ENCODE data around the gene CLIC1. TPM values are rescaled to one million over a fixed set of nuclear protein-coding genes. Genes with fewer than 3 reads are reported as not detected.

The CLIC1 gene
- total RNA-seq, 2 experiments from 2014 or later = 544 to 561 TPM

DNA sequence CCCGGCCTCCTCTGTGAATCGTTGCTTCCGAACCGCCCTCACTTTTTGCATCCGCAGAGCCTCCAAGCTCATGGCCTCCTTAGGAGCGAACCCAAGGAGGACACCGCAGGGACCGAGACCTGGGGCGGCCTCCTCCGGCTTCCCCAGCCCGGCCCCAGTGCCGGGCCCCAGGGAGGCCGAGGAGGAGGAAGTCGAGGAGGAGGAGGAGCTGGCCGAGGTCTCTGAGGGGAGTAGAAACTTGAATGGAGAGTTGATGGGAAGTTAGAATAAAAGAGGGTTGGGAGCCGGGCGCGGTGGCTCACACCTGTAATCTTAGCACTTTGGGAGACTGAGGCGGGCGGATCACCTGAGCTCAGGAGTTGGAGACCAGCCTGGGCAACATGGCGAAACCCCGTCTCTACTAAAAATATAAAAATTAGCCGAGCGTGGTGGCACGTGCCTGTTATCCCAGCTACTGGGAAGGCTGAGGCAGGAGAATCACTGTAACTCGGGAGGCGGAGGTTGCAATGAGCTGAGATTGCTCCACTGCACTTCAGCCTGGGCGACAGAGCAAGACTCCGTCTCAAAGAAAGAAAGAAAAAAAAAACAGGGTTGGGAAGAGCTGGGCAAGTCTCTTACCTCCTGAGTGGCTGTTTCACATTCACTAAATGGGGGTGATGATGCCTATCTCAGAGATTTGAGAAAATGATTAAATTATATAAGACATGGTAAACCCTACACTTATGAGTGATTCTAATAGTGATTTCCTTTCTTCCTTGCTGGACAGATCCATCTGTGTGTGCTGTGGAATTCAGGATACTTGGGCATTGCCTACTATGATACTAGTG lies 4.3 kb upstream of the CLIC1 start:
- CTCF ChIA-PET = interaction anchor here (1.0 to 5.8 kb wide), 13 partner anchors 9 to 92 kb away, joined by 3 to 60 read pairs (median 9); partner anchors contain the start of genes DDAH2, GPANK1, HSPA1A and HSPA1L
- Mint-ChIP-seq H3K9me3 (ENCODE audit: low read depth) (no peaks in the 10 kb centered on the region), H3K4me3 (peak overlapping the region; percentile 91), H3K27ac (peak overlapping the region; percentile 96), H3K27me3 (no peaks in the 10 kb centered on the region), H3K4me1 (peaks cover 45% of the 10 kb centered on the region), H3K36me3 (peaks cover 40% of the 10 kb centered on the region)
- DNase-seq (no peak), ATAC-seq (no peak)

DNA sequence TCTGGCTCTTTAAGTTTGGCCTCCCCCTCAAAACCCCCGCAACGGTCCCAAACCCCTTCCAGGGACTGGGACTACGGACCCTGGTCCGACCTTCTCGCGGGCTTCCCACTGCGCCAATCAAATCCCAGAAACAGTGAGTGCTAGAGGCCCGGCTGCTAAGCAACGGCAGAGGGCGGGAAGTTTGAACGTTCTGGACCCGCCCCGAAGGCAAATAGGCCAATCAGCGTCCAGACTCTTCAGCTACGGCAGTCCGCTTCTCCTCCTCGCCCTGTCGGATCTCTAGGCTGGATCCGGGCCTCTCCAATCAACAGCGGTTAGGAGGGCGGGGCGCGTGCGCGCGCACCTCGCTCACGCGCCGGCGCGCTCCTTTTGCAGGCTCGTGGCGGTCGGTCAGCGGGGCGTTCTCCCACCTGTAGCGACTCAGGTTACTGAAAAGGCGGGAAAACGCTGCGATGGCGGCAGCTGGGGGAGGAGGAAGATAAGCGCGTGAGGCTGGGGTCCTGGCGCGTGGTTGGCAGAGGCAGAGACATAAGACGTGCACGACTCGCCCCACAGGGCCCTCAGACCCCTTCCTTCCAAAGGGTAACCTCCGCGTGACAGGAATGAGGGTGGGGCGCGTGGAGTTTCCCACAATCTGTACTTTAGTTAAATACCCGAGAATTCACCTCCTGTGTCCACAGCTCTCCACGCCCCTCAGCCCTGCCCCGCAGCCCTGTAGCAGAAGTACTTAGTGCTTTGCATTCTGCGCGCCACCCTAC lies 3.5 kb upstream of the CLIC1 start, which contains the start of gene MSH5:
TSS of gene MSH5 (plus strand) at position 367 of the 758 bp plus-strand sequence. CDS start 462 bp downstream, outside the sequence.
- Mint-ChIP-seq H3K36me3 (peaks cover 40% of the 10 kb centered on the region), H3K4me1 (peaks cover 45% of the 10 kb centered on the region), H3K27ac (peak within 1 kb of the TSS; percentile 96), H3K27me3 (no peaks in the 10 kb centered on the region), H3K9me3 (ENCODE audit: low read depth) (no peaks in the 10 kb centered on the region), H3K4me3 (peak within 1 kb of the TSS; percentile 91)
- peak; percentile 81 for ATAC-seq
- CTCF ChIA-PET = interaction anchor here (1.0 to 5.8 kb wide), 24 partner anchors 10 to 199 kb away, joined by 3 to 60 read pairs (median 8); partner anchors contain the start of genes BAG6, C6orf47, DDAH2 and GPANK1
- peak; percentile 99 for DNase-seq

DNA sequence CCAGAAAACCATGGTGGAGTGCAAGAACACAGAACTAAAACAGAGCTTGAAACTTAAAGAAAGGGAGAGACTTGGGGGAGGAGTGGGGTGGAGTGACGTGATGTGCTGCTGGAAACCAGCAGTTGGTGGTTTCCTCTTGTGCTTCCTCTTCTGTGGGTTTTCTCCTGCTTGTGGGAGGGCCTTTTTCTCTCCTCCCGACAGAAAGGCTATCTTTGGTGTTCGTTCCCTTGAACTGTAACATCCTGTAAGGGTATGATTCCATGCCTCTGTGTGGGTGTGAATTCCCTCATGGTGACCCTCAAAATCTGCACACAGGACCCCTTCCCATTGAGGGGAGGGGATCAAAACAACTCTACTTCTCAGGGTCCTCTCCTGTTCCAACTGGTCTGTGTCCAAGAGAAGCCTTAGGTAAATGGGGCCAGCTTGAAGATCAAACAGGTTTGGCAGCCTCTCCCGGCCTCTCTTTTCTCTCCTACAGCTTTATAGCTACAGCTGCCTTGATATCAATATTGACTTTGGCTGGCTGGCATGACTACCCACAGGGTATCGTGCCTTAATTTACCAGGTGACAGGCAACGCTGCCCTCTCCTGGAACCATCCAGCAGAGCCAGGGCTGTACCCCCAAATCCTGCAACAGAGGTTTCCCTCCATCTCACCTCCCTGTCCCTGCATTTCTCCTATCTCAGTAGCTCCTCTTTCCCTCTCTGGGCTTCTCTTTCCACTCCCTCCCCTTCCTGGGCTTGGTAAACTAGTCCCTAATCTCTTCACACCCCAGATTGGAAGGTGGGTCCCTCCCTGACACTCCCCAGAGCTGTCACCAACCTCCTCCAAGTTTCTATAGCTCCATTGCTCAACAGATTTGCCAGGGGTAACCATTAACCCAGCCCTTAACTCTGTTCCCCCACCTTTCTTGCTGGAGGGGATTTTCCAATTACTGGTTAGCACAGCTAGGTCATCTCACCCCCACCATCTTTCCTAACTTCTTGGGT lies 2.0 kb upstream of the CLIC1 start:
- no peaks in the 10 kb centered on the region for H3K9me3 Mint-ChIP-seq (ENCODE audit: low read depth)
- H3K36me3 Mint-ChIP-seq = peaks cover 45% of the 10 kb centered on the region
- peak overlapping the region; percentile 91 for H3K4me3 Mint-ChIP-seq
- CTCF ChIA-PET = interaction anchor here (0.6 to 5.8 kb wide), 46 partner anchors 10 to 257 kb away, joined by 3 to 60 read pairs (median 4); partner anchors contain the start of genes ABHD16A, ATP6V1G2, BAG6 and C6orf47
- H3K27me3 Mint-ChIP-seq = no peaks in the 10 kb centered on the region
- H3K27ac Mint-ChIP-seq = peak overlapping the region; percentile 96
- peak; percentile 17 for ATAC-seq
- peak; percentile 89 for DNase-seq
- peaks cover 59% of the 10 kb centered on the region for H3K4me1 Mint-ChIP-seq

DNA sequence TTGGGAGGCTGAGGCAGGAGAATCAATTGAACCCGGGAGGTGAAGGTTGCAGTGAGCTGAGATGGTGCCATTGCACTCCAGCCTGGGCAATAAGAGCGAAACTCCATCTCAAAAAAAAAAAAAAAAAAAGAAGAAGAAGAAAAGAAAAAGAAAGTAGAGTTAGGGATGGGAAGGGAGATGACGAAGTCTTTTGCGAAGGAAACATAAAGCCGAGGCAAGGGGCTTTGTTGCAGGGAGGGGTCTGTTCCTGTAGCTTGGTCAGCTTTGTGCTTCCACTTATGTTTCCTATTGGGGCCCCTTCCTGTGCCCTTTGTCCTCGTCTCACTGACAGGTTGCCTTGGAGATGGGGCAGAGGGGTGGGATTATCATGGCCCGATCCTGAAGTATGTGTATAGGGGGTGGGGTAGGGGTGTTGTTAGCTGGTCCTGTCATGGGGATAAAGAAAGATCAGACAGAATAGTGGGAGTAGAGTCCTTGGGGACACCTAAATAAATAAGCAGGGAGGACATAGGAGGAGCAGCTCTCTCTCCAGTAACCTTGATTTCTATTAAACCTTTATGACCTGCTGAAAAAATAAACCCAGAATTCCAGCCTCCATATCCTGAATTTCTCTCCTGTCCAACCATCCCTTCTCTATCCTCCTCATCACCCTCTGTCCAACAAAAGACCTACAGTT lies 1.1 kb upstream of the CLIC1 start:
- H3K9me3 Mint-ChIP-seq (ENCODE audit: low read depth) = no peaks in the 10 kb centered on the region
- H3K36me3 Mint-ChIP-seq = peaks cover 42% of the 10 kb centered on the region
- peak; percentile 59 for DNase-seq

DNA sequence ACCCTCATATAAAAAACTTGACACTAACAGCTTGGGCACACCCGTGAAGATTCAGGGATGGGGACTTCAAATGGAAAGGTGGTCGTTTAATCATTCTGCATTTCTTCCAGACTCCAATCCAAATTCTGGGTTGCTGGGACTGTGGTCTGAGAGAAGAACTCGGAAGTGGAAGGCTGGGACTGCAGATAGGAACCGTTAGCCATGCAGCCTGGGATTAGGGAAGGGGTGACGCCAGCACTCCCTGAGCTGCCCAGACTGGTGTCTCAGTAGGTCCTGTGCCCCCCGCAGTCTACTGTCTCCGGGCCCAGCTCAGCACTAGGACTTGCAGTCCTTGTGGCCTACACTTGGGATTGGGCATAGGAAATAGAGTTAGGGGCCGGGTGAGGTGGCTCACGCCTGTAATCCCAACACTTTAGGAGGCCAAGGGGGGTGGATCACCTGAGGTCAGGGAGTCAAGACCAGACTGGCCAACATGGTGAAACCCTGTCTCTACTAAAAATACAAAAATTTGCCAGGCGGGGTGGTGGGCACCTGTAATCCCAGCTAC lies 511 bp upstream of the CLIC1 start:
- H3K27me3 Mint-ChIP-seq = no peaks in the 10 kb centered on the region
- peaks cover 44% of the 10 kb centered on the region for H3K36me3 Mint-ChIP-seq
- no peaks in the 10 kb centered on the region for H3K9me3 Mint-ChIP-seq (ENCODE audit: low read depth)
- H3K4me3 Mint-ChIP-seq = peak overlapping the region; percentile 91
- peaks cover 65% of the 10 kb centered on the region for H3K4me1 Mint-ChIP-seq
- CTCF ChIA-PET = interaction anchor here (0.9 to 5.8 kb wide), 15 partner anchors 8 to 139 kb away, joined by 3 to 60 read pairs (median 8); partner anchors contain the start of genes ABHD16A, DDAH2, HSPA1B and LY6G5C
- H3K27ac Mint-ChIP-seq = peak overlapping the region; percentile 96
- ATAC-seq = no peak
- peak; percentile 42 for DNase-seq

More for the DNA sequence above, 1.1 kb upstream of the CLIC1 start:
- CTCF ChIA-PET = interaction anchor here (0.6 to 5.8 kb wide), 32 partner anchors 9 to 191 kb away, joined by 3 to 60 read pairs (median 5); partner anchors contain the start of genes ABHD16A, ATP6V1G2, DDAH2 and GPANK1
- Mint-ChIP-seq H3K27ac (peak overlapping the region; percentile 96), H3K4me1 (peaks cover 62% of the 10 kb centered on the region), H3K4me3 (peak overlapping the region; percentile 91), H3K27me3 (no peaks in the 10 kb centered on the region)
- ATAC-seq = no peak

DNA sequence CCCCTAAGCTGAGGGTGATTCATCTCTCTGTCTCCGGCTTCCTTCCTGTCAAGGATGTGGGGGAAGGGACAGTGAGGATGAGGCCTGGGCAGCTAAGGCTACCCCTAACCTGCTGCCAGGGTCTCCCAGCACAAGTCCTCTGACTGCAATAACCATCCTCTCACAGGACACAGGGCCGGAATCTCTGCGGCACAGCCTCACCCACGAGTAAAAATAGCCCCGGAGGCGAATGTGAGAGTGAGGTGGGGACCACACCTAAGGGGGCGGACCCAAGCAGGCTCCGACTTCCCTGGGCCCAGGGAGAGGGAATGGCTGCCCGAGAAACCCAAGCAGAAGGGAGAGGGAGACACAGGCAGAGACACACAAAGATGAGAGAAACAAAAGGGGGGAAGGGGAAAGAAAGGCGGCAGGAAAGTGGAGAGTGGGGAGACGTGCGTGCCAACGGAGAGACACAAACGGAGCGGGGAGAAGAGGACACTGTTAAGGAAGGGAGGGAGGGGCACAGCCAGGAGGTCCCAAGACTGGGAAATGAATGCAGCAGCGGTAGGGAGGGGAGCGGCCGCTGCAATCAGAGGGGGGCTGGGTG lies 1.4 kb downstream of the CLIC1 start:
- Mint-ChIP-seq H3K27me3 (no peaks in the 10 kb centered on the region), H3K27ac (peak overlapping the region; percentile 96), H3K4me3 (peak overlapping the region; percentile 91), H3K36me3 (peaks cover 47% of the 10 kb centered on the region), H3K4me1 (peaks cover 67% of the 10 kb centered on the region), H3K9me3 (ENCODE audit: low read depth) (no peaks in the 10 kb centered on the region)
- DNase-seq (peak; percentile 85), ATAC-seq (peak; percentile 40)
- CTCF ChIA-PET = interaction anchor here (0.7 to 4.5 kb wide), 10 partner anchors 12 to 129 kb away, joined by 3 to 40 read pairs (median 3); partner anchors contain the start of genes LY6G5C, MPIG6B and VARS1

DNA sequence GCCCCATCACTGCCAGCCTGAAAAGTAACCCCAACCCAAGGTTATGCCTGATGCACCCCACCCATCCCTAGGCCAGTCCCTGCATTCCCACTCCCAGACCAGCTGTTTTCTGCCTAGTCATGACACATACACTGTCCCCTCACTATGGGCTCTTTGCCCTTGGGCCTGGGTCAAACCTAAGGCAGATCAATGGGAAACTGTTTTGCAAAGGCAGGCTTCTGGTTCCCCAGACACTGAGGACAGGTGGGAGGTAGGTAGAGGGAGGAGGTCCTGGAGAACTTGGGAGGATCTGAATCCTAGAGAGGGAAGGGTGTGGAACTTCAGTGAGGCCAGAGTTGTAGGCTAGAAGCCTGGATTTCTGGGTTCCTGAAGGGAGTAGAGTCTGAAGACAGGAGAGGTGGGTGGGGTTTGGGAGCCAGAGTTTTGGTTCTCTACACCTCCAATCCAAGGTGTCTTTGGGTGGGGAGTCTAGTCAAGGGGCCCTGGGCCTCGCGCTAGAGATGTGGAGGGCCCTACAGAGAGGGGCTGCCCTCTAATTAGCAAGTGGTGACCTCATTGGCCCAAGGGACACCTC lies 2.0 kb downstream of the CLIC1 start:
- H3K4me3 Mint-ChIP-seq = peak overlapping the region; percentile 91
- ATAC-seq (no peak), DNase-seq (no peak)
- H3K27me3 Mint-ChIP-seq = no peaks in the 10 kb centered on the region
- H3K4me1 Mint-ChIP-seq = peaks cover 65% of the 10 kb centered on the region
- no peaks in the 10 kb centered on the region for H3K9me3 Mint-ChIP-seq (ENCODE audit: low read depth)
- H3K36me3 Mint-ChIP-seq = peaks cover 47% of the 10 kb centered on the region
- CTCF ChIA-PET = interaction anchor here (1.0 to 4.5 kb wide), 5 partner anchors 11 to 130 kb away, joined by 3 to 40 read pairs (median 3); partner anchors contain the start of gene MPIG6B
- peak overlapping the region; percentile 96 for H3K27ac Mint-ChIP-seq

DNA sequence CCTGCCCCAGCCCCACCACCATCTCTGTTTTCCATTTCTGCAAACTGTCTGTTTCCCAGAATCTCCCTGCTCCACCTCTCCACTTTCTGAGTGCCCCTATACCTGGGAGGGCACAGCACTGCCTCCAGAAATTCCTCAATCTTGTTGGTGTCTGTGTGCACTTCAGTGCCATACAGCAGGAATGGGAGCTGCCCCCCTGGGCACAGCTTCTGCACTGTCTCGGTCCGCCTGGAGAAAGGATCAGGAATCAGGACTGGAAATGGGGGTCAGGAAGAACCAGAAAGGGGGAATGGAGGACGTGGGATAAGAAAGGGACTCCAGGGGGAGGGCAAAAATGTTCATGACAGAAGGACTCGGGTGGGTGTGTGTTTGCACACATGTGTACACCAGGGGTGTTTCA lies 2.6 kb downstream of the CLIC1 start:
- Mint-ChIP-seq H3K27me3 (no peaks in the 10 kb centered on the region), H3K4me3 (peak overlapping the region; percentile 91), H3K27ac (peak overlapping the region; percentile 96), H3K36me3 (peaks cover 47% of the 10 kb centered on the region), H3K9me3 (ENCODE audit: low read depth) (no peaks in the 10 kb centered on the region), H3K4me1 (peaks cover 64% of the 10 kb centered on the region)
- ATAC-seq (no peak), DNase-seq (no peak)
- CTCF ChIA-PET = interaction anchor here (2.0 to 5.3 kb wide), 2 partner anchors 36 to 98 kb away, joined by 8 to 51 read pairs; no protein-coding TSS in a partner anchor

DNA sequence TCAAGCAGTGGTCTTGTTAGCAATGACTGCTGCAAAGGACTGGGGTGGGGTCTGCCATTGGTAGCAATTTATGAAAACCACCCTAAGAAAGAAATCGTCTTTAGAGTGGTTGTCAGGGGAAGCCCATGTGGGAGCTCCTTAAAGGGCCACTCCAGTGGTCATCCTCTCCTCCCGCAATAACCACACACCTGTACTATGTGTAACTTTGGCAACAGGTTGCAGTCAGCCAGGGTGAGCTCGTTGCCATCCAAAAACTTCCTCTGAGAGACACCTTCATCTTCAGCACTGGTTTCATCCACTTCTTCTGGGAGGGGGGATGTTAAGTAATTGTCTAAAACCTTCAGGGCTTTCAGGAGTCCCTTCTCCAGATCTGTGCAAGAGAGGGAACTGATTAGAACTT lies 4.3 kb downstream of the CLIC1 start:
- CTCF ChIA-PET = interaction anchor here (0.9 to 5.3 kb wide), 4 partner anchors 38 to 185 kb away, joined by 3 to 51 read pairs (median 6); partner anchors contain the start of gene ATP6V1G2
- ATAC-seq (no peak), DNase-seq (no peak)
- H3K36me3 Mint-ChIP-seq = peaks cover 50% of the 10 kb centered on the region
- H3K4me1 Mint-ChIP-seq = peaks cover 56% of the 10 kb centered on the region
- peak overlapping the region; percentile 43 for H3K27ac Mint-ChIP-seq
- H3K4me3 Mint-ChIP-seq = no peak overlapping the region
- H3K9me3 Mint-ChIP-seq (ENCODE audit: low read depth) = no peaks in the 10 kb centered on the region
- H3K27me3 Mint-ChIP-seq = no peaks in the 10 kb centered on the region

DNA sequence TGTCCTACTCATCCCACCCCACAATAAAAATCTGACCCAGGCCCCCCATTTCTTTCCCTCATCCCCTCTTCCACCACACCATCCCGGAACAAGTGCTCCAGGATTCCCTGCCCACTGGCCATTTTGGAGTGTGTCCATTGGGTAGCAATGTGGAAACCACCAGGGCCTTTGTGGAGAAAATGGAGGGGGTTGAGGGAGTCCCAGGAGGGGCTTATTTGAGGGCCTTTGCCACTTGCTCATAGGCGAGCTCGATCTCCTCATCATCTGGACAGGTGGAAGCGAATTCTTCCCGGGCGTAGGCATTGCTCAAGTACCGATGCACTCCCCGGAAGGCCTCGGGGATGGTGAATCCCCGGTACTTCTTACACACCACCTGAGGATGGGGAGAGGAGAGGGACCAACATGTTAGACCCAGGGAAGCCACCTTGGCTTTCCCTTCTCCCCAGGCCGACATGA lies 5.7 kb downstream of the CLIC1 start:
- DNase-seq (no peak), ATAC-seq (no peak)
- H3K27ac Mint-ChIP-seq = peak overlapping the region; percentile 80
- H3K4me1 Mint-ChIP-seq = peaks cover 64% of the 10 kb centered on the region
- H3K27me3 Mint-ChIP-seq = no peaks in the 10 kb centered on the region
- peaks cover 50% of the 10 kb centered on the region for H3K36me3 Mint-ChIP-seq
- peak overlapping the region; percentile 86 for H3K4me3 Mint-ChIP-seq
- CTCF ChIA-PET = interaction anchor here (0.9 to 5.3 kb wide), 13 partner anchors 9 to 101 kb away, joined by 3 to 60 read pairs (median 6); partner anchors contain the start of genes ABHD16A, C6orf47, CLIC1 and GPANK1
- no peaks in the 10 kb centered on the region for H3K9me3 Mint-ChIP-seq (ENCODE audit: low read depth)
